HG02798 (cell line): ENCODE results near the gene MSMP.

Source experiments
- ATAC-seq: cut with Tn5 transposase; IDR thresholded peaks from one replicate; pipeline ENCODE4 v1.9.1; 2021; ENCODE audit warnings: mild to moderate bottlenecking; ENCODE audit not compliant: unreplicated experiment, poor library complexity

The MSMP gene

DNA sequence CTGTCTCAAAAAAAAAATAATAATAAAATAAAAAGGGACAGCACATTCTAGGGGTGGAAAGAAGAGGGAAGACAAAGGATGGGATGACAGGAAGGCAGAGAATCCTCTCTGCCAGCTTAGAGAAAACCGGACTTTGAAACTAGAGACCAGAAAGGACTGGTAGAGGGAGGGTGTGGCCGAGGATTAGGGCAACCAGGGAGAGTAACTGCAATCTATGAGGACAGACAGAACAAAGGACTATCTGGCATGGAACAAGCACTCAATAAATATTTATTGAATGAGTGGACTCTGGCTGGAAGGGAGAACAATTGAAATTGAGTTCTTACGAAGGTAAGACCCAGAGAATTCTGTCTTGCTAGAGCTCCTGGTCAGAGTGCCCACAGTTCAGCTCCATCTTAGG lies 7.5 kb downstream of the MSMP start:
- no peak for ATAC-seq

DNA sequence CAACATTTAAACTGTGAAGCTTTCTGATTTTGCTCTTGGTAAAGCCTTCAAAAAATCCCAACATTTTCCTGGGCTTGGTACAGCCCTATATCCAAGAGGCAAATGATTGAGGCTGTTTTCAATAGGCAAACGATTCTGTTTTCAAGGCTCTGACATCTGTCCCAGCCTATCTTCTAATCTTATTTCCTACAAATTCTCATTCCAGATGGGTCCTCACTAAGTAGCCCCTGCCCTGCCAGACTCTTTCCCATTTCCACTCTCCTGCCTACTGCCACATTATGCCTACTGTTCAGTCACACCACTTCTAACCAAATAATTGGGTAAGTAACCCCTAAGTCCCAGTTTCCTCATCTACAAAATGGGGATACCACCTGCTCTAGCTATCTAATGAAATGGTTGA lies 8.5 kb downstream of the MSMP start:
- ATAC-seq, result no peak

DNA sequence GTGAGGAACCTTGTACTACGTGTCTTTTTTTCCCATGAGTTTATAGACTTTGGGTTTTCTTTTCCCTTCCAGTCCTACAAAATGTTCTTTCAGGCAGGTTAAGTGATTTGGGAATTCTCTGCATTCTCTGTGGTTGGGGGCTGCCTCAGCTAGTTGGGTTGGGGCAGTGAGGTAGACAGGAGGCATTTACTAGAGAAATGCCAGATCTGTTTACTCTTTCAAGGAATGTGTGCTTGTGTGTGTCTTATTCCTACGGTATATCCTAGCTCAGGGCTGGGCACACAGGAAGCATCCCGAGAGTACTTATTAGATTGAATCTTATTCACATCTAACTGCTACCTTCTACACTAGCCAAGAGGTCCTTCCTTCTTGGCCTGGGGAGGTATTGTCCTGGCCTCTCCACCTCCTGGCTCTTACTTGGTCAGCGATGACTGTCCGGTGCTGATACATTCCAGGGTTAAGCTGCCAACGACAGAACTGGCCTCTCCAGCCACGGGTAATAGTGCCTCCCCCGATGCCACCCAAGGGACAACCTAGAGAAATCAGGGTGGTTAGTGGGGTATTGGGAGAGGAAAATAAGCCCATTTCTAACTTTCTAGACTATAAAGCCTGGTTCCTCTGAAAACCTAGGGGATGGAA lies 10.1 kb downstream of the MSMP start:
- no peak for ATAC-seq

DNA sequence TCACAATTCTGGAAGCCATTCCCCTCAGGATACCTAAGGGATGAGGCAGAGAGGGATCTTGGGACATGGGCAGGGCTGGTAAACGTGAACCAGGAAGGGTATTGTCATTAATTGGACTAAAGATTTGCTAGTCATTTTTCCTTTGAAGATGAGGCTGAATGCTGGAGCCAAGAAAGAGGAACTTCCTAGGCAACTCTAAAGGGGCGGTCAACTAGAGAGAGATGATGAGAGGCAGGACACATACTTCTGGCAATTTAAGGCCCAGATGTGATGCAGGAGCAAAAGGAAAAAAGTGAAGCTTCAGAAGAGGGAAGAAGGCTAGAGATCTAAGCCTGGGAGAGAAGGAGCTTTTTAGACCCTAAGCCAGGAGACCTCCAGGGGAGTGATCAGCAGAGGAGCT lies 10.6 kb downstream of the MSMP start:
- ATAC-seq, result no peak

DNA sequence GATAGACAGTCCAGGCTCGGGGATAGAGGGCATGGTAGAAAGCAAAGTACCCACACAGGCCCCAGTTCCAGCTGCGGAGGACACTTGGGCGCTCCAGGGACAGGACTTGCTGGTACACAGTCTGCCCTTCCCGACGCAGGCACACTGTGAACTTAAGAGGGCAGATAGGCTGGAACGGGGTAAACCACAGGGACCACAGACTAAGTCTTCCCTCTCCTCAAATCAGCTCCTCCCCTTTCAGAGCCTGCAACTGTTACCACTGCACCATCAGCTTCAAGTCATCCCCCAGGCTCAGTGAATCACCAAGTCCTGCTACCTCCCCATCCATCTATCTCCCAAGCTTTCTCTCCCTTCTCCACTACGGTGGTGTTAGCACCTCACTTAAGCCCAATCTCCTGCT lies 12.3 kb downstream of the MSMP start:
- no peak for ATAC-seq

DNA sequence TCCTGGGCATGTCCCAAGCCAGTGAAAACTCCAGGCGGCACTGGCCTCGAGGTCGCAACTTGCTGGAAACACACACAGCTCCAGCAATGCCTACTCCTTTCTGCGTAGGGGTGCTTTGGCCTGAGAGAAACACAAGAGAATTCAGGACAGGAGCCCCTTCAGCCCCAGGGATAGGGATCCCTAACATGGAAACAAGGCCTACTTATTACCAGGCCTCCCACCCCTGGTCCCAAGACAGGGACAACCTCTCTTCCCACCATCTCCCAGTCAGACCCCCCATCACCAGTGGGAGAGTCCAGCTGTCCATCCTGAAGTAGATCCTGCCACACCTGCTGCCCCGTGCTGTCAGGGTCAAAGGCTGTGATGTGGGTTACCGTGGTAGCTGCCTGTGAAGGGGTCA lies 13.8 kb downstream of the MSMP start:
- no peak for ATAC-seq

DNA sequence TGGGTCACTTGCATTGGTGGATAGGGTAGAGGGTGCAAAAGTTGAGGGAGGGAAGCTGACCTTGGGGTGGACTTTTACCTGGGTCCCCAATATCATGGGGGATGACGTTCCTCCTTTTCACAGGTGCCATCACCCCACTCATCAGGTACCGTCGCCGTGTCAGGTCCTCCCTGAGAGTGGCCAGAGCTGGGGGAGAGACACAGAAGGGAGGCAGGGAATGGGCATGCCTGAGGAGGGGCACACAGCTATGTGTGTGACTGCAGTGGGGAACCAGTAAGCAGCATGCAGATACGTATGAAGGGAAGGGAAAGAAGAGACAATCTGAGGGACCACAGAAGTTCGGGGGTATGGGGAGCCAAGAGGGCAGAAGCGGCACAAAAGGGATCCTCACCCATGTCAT lies 15.2 kb downstream of the MSMP start:
- ATAC-seq, result no peak

DNA sequence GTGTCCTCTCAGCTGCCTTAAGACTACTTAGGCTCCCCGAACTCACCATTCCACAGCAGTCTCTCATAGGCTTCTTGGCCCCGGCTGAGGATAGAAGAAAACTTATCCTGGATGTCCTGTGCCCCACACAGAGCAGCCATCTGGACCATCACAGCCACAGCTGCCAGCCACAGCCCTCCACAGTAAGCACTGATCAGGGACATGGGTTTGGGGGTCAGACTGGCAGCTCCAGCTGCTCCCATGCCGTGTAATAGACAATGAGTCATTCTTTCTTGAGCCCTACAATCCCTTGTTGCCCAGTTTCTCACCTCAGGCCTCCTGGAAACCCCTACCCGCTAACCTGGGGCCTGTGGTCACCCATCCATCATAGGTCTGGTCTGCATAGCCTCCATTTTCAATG lies 15.9 kb downstream of the MSMP start:
- no peak for ATAC-seq

DNA sequence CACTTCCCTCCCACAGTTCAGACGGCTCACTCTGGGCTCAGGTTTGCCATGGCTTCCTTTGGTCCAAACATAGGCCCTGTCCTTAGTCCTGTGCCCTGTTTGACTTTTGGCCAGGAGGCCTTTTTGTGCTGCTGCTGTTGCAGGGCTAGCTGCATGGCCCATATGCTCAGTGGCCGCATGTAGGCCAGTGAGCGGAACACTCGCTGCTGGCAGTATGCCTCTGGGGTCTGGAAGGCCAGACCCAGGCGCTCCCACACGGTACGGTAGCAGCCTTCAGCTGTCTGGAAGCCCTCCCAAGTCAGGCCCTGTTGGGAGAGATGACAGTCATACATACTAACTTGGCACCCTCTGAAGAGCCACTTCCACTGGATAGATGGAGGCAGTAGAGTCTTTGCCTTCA lies 16.9 kb downstream of the MSMP start:
- no peak for ATAC-seq

DNA sequence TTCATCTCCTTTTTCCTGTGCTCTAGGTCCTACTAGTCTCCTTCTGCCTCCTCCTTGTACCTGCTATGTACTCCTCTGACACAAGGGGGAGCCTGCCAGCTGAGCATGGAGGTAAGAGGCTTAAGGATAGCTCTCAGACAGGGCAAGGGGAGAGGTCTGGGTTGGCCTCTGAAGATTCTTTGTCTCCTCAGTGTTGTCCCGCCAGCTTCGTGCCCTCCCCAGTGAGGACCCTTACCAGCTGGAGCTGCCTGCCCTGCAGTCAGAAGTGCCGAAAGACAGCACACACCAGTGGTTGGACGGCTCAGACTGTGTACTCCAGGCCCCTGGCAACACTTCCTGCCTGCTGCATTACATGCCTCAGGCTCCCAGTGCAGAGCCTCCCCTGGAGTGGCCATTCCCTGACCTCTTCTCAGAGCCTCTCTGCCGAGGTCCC lies 17.9 kb downstream of the MSMP start:
- no peak for ATAC-seq

DNA sequence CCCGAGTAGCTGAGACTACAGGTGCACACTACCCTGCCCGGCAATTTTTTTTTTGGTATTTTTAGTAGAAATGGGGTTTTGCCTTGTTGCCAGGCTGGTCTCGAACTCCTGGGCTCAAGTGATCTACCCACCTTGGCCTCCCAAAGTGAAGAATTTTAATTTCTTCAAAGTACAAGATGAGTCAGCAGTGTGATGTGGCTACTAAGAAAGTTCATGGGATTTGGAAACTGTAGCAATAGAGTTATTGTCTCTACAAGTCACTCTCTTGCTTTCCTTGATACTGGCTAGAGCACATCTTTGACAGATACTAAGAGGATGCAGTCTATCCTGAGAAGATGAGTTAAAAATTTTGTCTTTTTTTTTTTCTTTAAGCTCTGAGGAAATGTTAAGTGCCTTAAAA lies 20.0 kb downstream of the MSMP start:
- no peak for ATAC-seq

DNA sequence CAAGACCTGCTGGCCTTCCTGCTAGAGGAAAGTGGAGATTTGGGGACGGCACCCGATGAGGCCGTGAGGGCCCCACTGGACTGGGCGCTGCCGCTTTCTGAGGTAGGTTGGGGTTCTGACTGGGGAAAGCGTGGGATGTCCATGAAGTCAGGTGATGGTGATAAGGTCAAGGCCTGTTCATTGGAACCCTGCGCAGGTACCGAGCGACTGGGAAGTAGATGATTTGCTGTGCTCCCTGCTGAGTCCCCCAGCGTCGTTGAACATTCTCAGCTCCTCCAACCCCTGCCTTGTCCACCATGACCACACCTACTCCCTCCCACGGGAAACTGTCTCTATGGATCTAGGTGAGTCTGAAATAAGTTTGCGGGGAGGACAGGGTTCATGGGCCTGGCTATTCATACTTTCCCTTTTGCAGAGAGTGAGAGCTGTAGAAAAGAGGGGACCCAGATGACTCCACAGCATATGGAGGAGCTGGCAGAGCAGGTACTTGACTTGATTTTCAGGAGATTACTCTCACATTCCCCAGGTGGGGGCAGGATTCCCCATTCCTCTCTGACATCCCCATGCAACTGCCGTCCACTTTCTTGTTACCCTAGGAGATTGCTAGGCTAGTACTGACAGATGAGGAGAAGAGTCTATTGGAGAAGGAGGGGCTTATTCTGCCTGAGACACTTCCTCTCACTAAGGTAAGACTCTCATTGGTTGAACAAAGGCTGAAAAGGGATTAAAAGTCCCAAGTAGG lies 21.1 kb downstream of the MSMP start:
- peak; percentile 3 for ATAC-seq

DNA sequence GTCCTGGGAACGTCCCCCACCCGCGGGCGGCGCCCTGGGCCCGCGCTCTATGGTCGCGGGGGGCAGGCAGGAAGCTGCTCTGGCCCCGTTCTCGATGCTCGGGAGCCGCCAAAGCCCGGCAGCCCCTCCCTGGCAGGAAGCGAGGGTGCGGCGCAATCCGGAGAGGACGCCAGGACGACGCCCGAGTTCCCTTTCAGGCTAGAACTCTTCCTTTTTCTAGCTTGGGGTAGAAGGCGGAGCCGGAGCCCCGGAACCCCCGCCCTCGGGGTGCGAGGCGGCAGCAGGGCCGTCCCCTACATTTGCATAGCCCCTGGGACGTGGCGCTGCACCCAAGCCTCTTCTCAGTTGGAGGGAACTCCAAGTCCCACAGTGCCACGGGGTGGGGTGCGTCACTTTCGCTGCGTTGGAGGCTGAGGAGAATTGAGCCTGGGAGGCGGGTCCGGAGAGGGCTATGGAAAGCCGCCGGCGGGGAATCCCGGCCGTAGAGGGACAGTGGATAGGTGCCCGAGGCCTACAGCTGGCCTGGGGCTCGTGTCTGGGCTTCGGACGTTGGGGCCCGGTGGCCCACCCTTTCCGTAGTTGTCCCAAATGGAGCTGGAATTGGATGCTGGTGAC lies 21.8 kb downstream of the MSMP start, which contains the start of the genes CREB3 and TLN1:
CREB3 (plus strand) TSS at position 482 of the 615 bp plus-strand sequence; CDS start at position 589, 107 bp downstream.
TLN1 (minus strand) TSS at position 11 of the 615 bp plus-strand sequence. CDS start 6,501 bp downstream, outside the sequence.
- peak; percentile 82 for ATAC-seq

DNA sequence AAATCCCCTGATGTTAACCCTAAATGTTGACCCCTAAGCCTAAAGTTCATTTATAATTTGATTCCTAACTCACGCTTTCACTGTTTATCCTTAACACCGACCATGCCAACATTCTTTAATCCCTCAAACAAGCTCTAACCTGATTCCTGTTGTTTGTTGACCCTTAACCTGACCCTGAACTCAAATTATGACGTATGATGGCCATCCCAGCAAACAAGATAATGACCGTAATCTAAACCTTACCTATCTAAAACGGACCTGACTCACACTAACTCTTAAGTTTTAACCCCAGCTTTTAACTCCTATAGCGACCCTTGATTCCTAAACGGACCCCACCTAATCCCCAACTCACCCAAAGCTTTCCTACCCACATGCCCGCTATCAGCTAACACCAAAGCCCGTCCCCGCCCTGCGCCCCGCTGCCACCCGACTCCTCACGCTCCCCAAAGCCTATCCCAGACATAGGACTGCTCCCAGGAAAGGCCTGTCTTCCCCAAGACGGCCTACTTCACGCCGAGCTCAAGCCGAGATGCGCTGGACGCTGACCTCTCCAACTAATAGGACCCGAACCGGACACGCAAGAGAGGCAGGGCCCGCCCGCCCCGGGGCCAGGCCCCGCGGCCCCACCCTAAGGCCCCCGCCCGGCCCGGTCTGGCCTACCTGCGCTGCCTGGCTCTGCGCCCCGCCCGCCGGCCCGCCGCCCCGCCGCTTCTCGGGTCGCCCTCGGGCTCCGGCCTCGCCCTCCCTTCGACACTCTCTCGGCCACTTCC lies 22.5 kb downstream of the MSMP start:
- ATAC-seq, result no peak

DNA sequence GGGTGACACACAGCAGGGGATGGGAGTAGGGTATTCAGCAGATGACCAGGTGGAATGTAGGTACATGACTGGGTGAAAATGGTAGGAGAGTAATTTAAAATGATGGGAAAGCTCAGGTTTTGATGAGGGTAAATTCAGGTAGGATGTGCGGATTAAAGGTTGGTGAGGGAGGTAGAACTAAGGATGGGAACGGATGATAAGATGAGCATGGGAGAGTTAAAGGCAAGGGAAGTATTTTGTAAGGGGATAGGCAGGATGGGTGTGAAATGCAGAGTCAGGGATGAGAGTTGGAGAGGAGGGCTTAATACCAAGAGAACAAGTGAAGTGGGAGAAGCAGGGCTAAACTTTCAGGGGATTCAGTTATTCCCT lies 23.6 kb downstream of the MSMP start:
- no peak for ATAC-seq

DNA sequence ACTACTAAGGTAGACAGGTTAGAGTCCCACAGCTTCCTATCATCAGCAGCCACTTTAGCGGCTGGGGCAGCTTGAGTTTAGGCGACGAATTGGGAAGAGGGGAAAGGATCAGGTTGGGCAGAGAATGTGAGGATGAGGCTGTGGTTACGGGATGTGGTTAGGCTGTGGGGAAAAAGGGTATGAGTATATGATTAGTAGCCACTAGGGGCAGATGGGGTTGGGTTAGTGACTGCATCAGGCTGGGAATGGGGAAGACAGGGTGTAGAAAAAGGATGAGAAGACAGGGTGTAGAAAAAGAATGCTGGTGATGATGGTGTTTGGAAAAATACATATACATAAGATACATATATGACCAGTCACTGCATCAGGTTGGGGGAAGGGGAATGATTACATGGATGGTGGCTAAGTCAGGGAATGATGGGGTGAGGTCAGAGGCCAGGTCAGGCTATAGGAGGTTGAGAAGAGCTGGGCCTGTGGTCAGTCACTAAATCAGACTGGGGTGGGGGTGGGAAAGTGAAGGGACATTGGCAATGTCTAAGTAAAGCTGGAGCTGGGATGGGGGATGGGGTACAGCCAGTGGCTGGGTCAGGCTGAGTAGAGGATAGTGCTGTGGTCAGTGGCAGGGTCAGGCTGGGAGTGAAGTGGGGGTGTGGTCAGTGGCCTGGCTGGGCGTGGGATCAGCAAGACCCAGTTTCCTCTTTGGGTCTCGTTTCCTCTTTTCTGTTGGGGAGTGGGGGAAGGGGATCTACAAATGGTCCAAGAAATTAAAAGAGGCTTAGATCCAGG lies 24.2 kb downstream of the MSMP start:
- ATAC-seq, result no peak

DNA sequence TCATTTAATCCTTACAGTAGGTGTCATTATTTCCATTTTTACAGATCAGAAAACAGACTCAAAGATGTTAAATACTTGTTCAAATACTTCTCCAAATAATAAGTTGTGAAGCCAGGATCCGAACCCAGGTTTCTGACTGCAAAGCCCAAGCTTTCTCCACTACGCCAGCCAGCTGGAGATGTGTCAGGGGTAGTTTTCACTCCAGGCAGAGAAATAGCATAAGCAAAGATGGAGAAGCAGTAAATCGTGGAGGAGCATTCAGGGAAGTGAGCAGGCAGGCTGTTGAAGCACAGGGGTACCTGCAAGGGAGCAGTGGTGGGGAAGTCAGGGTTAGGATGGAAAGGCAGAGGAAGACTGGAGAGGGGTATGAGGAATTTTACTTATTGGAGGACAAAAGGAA lies 25.0 kb downstream of the MSMP start:
- ATAC-seq, result no peak

DNA sequence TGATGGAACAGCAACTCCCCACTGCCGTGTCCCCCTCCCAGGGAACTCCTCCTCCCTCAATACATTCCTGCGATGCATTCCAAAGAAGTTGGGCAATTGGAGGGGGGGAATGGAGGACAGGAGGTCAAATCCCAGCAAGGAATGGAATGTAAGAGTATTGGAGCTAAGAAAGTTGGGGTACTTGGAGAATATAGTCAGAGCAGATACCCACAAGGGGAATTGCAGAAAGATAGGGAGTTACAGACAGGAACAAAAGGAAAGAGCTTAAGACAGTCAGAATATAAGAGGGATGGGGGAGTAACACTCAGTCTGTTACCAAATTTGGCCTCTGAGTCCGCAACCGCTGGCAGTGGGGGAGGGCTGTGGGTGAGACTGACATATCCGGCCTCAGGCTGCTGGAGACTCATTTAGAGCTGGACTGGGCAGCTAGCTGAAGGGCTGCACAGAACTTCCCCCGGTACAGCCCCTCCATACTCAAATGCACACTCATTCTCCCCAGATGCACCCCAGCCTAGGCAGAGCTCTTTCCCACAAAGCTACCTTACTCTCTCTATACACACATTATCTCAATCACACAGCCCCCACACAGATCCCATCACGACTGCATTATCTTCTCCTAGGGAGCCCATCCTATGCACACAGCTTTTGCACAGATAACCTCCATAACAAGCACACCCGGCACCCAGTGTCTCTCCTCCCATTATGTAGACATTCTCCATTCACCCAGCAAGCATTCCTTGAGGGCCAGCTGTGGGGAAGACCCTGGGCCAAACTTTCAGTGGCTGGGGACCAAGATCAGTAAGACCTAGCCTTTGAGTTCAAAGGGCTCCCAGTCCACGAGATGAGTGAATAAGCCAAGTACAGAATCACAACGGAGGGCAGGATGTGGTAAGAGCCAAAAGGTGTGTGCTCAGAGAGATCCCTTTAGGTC lies 25.8 kb downstream of the MSMP start:
- no peak for ATAC-seq

DNA sequence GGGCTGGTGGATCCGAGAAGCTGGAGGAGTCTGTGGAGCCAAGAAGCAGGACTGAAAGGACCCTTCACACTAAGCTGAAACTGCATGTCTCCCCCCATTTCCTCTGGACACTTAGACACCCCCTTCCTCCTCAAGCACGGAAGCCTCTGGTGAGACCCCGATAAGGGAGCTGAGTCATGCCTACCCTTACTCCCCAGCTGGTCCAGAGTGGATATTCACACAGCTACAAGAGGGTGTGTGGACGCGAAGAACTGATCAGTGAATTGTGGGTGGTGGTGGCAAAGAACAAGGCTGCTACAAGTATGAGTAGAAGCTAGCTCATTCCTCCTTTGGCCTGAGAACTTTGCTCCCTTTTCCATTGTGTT lies 26.4 kb downstream of the MSMP start:
- no peak for ATAC-seq
